ENCODE results near the gene CCDC80. TPM values are rescaled to one million over a fixed set of nuclear protein-coding genes. Genes with fewer than 3 reads are reported as not detected.

Gene CCDC80
- 0.56 TPM in 1 of 2 replicates, not detected in the other for total RNA-seq (2011; cell fraction: chromatin; rRNA removed; ENCODE audit: low replicate concordance)
- total RNA-seq (2011; cell fraction: nucleolus; rRNA removed), result 0.39 TPM in 1 of 2 replicates, not detected in the other
- 0.44 and 0.69 TPM in 2 replicates for total RNA-seq (2011; cell fraction: nucleoplasm; rRNA removed)
- total RNA-seq (2014; rRNA removed), result 0.59 and 0.61 TPM in 2 replicates
- total RNA-seq (2014; rRNA removed; fragmentation: Illumina TruSeq; extraction: Trizol), result 0.69 and 1.5 TPM in 2 replicates
- 1.5 and 1.6 TPM in 2 replicates for total RNA-seq (2015; rRNA removed; fragmentation: Illumina TruSeq; extraction: Trizol)
- total RNA-seq (2021), result 1.4 and 2.2 TPM in 2 replicates
- 0.12 and 0.17 TPM in 2 replicates for polyA plus RNA-seq (2011; rRNA removed)
- 0.10 TPM in 1 of 2 replicates, not detected in the other for polyA plus RNA-seq (2011; cell fraction: cytosol; rRNA removed)
- 0.20 and 0.48 TPM in 2 replicates for polyA plus RNA-seq (2011; cell fraction: nucleus; rRNA removed)
- polyA plus RNA-seq (2012), result 2.2 and 5.9 TPM in 2 replicates
- polyA plus RNA-seq (2014; fragmentation: Illumina TruSeq; extraction: Trizol), result 0.40 and 1.4 TPM in 2 replicates
- polyA plus RNA-seq (2014; fragmentation: Nextera tagmentation; extraction: Ambion mirVana), result 1 to 10 TPM in 1 of 2 experiments, under 1 TPM in 1; 0.73 to 2.0 TPM
- polyA plus RNA-seq (2014; rRNA removed), result 0.19 and 1.1 TPM in 2 replicates
- 0.25 TPM in 1 of 2 replicates, not detected in the other for polyA minus RNA-seq (2011; rRNA and poly(A)+ RNA removed)
- not detected in 2 replicates for polyA minus RNA-seq (2011; cell fraction: cytosol; rRNA and poly(A)+ RNA removed)
- polyA minus RNA-seq (2011; cell fraction: nucleus; rRNA and poly(A)+ RNA removed), result 0.13 and 0.22 TPM in 2 replicates
- Bru-seq, nascent RNA, result percentile 30 among the genes with signal in this experiment
- BruChase-seq, experiment 1, labeled RNA remaining after a 2-hour chase, result percentile 21 among the genes with signal in this experiment
- BruChase-seq, experiment 2, labeled RNA remaining after a 6-hour chase, result percentile 26 among the genes with signal in this experiment
- long read RNA-seq, experiment 1, result 0 reads
- long read RNA-seq, experiment 2, result 0 reads
- long read RNA-seq, experiment 3, result 0 reads

- in situ Hi-C loops (cut with MboI), result loop anchor here (10.0 to 25.0 kb wide), 3 partner anchors 94 to 621 kb away; no protein-coding TSS in a partner anchor
- Histone ChIP-seq H3K4me3 (no peak within 1 kb of the TSS), H2AFZ (ENCODE audit: low read depth, low read length) (peak within 1 kb of the TSS; percentile 53), H3K36me3 (ENCODE audit: control insufficient read depth, insufficient read depth, low read length) (no peaks in the 10 kb centered on the region), H3K4me1 (replicated peaks in 1 of 2; ENCODE audit: control insufficient read depth in 2 of 2, insufficient read depth in 2 of 2, low read length in 2 of 2) (peaks cover 0 to 7% of the 10 kb centered on the region in 2 experiments; a peak in 3 of 5 replicates), H3K9ac (ENCODE audit: insufficient read depth in 1 of 2, low read depth in 2 of 2, low read length in 2 of 2) (no peak within 1 kb of the TSS), H3K9me1 (ENCODE audit: control insufficient read depth, insufficient read depth, low read length) (no peaks in the 10 kb centered on the region), H3K27me3 (ENCODE audit: control insufficient read depth in 2 of 2, insufficient read depth in 2 of 2, low read length in 2 of 2) (peaks cover 0 to 7% of the 10 kb centered on the region in 2 experiments; a peak in 2 of 5 replicates), H4K20me1 (replicated peaks; ENCODE audit: control insufficient read depth, insufficient read depth, low read length) (no peaks in the 10 kb centered on the region), H3K4me2 (ENCODE audit: insufficient read depth, low read length) (peak within 1 kb of the TSS; percentile 3), H3K9me3 (replicated peaks; ENCODE audit: control insufficient read depth, insufficient read depth, low read depth, low read length) (no peaks in the 10 kb centered on the region), H3K27ac (ENCODE audit: extremely low read depth, low read depth, low read length) (peak within 1 kb of the TSS; percentile 17; the same call in 1 of the 3 replicates), H3K79me2 (ENCODE audit: control insufficient read depth, insufficient read depth, low read length) (no peaks in the 10 kb centered on the region)
- intact Hi-C loops (cut with micrococcal nuclease), result loop anchor here (5.0 to 10.0 kb wide), 2 partner anchors 54 to 646 kb away; no protein-coding TSS in a partner anchor
- ChIA-PET POLR2A (interaction anchor here (0.7 kb wide), 1 partner anchor 60 kb away, joined by 5 read pairs; no protein-coding TSS in a partner anchor), CTCF (ENCODE audit: low intra/inter-chr PET ratio) (interaction anchor here (0.6 to 2.2 kb wide), 2 partner anchors 102 to 173 kb away, joined by 3 to 9 read pairs; no protein-coding TSS in a partner anchor)
- TSS peak; percentile 91 for BruUV-seq (replicated peaks)
- ATAC-seq, result peak; percentile 57
- FAIRE-seq, result peak; percentile 11
- DNase-seq (ENCODE audit: extremely low read depth in 1 of 4, low spot score in 3 of 4), result peak in 3 of 4 experiments; percentile 8 to 50 (median 17)
- 2% methylated on average over 6 of the region's 6 CpGs for WGBS (ENCODE audit: insufficient coverage, low coverage, missing lambda C conversion rate)
- TF ChIP-seq DLX4 (CRISPR knock-in tag; IDR thresholded peaks at IDR 0.05) (0 out of 2 replicates have a peak, but pooled peaks have one; percentile 68), MEIS2 (IDR thresholded peaks at IDR 0.05; ENCODE audit: partially characterized antibody) (peak; percentile 91), ZNF318 (IDR thresholded peaks at IDR 0.05; ENCODE audit: borderline replicate concordance in 1 of 2, low read depth in 1 of 2) (peak in 1 of 2 experiments; percentile 49; a peak in 2 of 4 replicates)
Observed at GRCh38 chr3:112640930-112641801, at the start of gene CCDC80. Gene CCDC80 (minus strand): TSS chr3:112641143. CDS start chr3:112639905, 1,238 bp downstream.

Measured in K562 (cell line).